Measurements from ENCODE around the gene FAM171A2.
A peak's percentile ranks its signal among the peaks of the same experiment; 100 is the strongest.

FAM171A2 gene

DNA sequence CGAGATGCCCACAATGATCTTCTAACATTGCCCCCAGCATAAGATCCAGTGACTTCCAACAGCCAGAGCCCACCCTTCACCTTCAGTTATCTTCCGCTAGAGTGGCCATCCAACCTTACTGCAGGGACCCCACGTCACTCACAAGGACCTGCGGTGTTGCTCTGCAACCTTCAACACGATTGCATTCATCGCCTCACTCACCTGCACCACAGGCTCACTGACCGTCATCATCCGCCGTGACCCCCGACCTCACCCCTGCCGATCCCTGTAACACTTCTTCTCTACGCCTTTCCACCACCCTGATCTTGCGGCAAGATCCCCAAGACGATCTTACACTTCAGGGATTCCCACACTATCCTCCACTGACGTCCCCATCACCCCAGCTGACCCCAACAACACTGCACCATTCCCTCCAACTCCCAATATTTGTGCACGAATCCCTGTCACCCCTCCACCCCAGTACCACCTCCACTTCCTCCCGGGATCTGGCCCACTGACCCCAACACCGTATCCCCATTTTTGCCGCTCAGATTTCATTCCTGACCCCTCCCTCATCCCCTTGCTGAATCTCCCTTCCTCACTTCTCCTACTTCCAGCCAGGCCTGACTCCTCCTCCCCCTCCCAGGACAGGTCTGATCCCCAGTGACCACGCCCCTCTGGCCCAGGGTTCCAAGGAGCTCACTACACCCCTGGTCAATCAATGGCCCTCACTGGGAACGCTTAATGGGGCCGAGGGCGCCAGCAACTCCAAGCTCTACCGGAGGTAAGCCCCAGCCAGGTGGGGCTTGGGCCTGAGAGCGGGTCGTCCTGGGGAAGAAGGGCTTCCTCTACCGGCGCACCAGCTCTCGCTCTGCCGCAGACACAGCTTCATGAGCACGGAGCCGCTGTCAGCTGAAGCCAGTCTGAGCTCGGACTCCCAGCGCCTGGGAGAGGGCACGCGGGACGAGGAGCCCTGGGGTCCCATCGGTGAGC lies 47.6 kb downstream of the FAM171A2 start:
- Histone ChIP-seq H4K20me1 (ENCODE audit: insufficient read depth, low read length) (no peaks in the 10 kb centered on the region), H3K9ac (ENCODE audit: low read length) (no peak overlapping the region; the same call in 1 of the 2 replicates), H3K79me2 (ENCODE audit: insufficient read depth, low read length) (no peaks in the 10 kb centered on the region)

DNA sequence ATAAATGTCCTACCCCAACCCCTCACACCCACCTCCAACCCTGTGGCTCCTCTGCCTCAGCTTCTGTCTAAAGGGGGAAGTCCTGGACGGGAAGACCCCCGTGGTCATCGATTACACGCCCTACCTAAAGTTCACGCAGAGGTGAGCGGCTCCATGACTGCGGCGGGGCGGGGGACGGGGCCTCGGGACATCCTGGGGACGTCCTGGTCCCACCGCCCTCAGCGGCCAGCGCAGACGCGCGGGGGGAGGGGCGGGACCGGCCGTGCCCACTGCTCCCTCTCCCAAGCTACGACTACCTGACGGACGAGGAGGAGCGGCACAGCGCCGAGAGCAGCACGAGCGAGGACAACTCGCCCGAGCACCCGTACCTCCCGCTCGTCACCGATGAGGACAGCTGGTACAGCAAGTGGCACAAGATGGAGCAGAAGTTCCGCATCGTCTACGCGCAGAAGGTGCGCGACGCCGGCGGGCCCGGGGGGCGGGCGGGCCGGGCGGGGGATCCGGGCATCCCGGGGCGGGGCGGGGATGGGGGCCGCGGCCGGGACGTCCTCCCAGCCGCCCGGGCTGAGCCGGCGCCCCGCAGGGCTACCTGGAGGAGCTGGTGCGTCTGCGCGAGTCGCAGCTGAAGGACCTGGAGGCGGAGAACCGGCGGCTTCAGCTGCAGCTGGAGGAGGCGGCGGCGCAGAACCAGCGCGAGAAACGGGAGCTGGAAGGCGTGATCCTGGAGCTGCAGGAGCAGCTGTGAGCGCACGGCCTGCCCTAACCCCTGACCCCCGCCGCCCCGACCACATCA lies 48.6 kb downstream of the FAM171A2 start:
- no peak overlapping the region for H3K27ac ChIP-seq (ENCODE audit: low read depth, low read length, poor library complexity, severe bottlenecking)
- H3K79me2 ChIP-seq (ENCODE audit: insufficient read depth, low read length): no peaks in the 10 kb centered on the region
- TF ChIP-seq, protein P1, sequence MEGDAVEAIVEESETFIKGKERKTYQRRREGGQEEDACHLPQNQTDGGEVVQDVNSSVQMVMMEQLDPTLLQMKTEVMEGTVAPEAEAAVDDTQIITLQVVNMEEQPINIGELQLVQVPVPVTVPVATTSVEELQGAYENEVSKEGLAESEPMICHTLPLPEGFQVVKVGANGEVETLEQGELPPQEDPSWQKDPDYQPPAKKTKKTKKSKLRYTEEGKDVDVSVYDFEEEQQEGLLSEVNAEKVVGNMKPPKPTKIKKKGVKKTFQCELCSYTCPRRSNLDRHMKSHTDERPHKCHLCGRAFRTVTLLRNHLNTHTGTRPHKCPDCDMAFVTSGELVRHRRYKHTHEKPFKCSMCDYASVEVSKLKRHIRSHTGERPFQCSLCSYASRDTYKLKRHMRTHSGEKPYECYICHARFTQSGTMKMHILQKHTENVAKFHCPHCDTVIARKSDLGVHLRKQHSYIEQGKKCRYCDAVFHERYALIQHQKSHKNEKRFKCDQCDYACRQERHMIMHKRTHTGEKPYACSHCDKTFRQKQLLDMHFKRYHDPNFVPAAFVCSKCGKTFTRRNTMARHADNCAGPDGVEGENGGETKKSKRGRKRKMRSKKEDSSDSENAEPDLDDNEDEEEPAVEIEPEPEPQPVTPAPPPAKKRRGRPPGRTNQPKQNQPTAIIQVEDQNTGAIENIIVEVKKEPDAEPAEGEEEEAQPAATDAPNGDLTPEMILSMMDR (IDR thresholded peaks at IDR 0.05; ENCODE audit: low read length): no peak
- no peak for TF ChIP-seq EZH2 (IDR thresholded peaks at IDR 0.05; ENCODE audit: borderline replicate concordance, low read length)
- H3K9ac ChIP-seq (ENCODE audit: low read length): no peak overlapping the region; the same call in 1 of the 2 replicates
- H4K20me1 ChIP-seq (ENCODE audit: insufficient read depth, low read length): no peaks in the 10 kb centered on the region
- H3F3A ChIP-seq (ENCODE audit: insufficient read depth, low read length): no peaks in the 10 kb centered on the region
- no peak overlapping the region for H2AFZ ChIP-seq (ENCODE audit: low read length)
- H3K4me3 ChIP-seq (ENCODE audit: low read depth, low read length, poor library complexity, severe bottlenecking): peak overlapping the region; percentile 53
- no peaks in the 10 kb centered on the region for H3K9me2 ChIP-seq (ENCODE audit: low read depth, low read length)
- peaks cover 9% of the 10 kb centered on the region for H3K4me1 ChIP-seq (ENCODE audit: insufficient read depth, low read length, severe bottlenecking)
- peak overlapping the region; percentile 75 for H3K4me2 ChIP-seq (ENCODE audit: low read length)
- peaks cover 6% of the 10 kb centered on the region; the same call in 1 of the 2 replicates for H3K27me3 ChIP-seq (ENCODE audit: insufficient read depth, low read length)
- no peaks in the 10 kb centered on the region for H3K9me3 ChIP-seq (ENCODE audit: low read length)
- H3K36me3 ChIP-seq (ENCODE audit: insufficient read depth, low read length): peaks cover 9% of the 10 kb centered on the region

More for the DNA sequence above, 47.6 kb downstream of the FAM171A2 start:
- H3K4me2 ChIP-seq (ENCODE audit: low read length): peak overlapping the region; percentile 75
- no peaks in the 10 kb centered on the region for H3K9me3 ChIP-seq (ENCODE audit: low read length)
- no peaks in the 10 kb centered on the region for H3K9me2 ChIP-seq (ENCODE audit: low read depth, low read length)
- no peaks in the 10 kb centered on the region for H3F3A ChIP-seq (ENCODE audit: insufficient read depth, low read length)
- no peak overlapping the region for H2AFZ ChIP-seq (ENCODE audit: low read length)
- peaks cover 6% of the 10 kb centered on the region; the same call in 1 of the 2 replicates for H3K27me3 ChIP-seq (ENCODE audit: insufficient read depth, low read length)
- H3K27ac ChIP-seq (ENCODE audit: low read depth, low read length, poor library complexity, severe bottlenecking): no peak overlapping the region
- peak overlapping the region; percentile 53 for H3K4me3 ChIP-seq (ENCODE audit: low read depth, low read length, poor library complexity, severe bottlenecking)
- H3K4me1 ChIP-seq (ENCODE audit: insufficient read depth, low read length, severe bottlenecking): peaks cover 9% of the 10 kb centered on the region
- TF ChIP-seq, protein P1 (IDR thresholded peaks at IDR 0.05; ENCODE audit: low read length): no peak
- no peak for TF ChIP-seq EZH2 (IDR thresholded peaks at IDR 0.05; ENCODE audit: borderline replicate concordance, low read length)
- peaks cover 19% of the 10 kb centered on the region for H3K36me3 ChIP-seq (ENCODE audit: insufficient read depth, low read length)

DNA sequence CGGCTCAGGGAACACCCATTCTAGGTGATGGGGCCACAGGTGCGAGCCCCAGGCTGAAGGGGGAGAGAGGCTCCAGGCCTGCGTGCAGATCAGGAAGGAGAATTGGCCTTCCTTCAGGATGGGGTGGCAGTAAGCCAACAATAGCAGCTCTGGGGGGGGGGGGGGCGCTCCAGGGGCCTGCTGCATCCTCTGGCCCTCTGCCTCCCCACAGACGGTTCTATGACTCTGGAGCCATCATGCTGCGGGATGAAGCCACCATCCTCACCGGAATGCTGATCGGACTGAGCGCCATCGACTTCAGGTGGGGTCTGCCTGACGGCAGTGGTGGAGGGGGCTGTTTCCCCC lies 49.2 kb downstream of the FAM171A2 start:
- peaks cover 9% of the 10 kb centered on the region for H3K4me1 ChIP-seq (ENCODE audit: insufficient read depth, low read length, severe bottlenecking)
- H3K27ac ChIP-seq (ENCODE audit: low read depth, low read length, poor library complexity, severe bottlenecking): no peak overlapping the region
- H3K4me2 ChIP-seq (ENCODE audit: low read length): peak overlapping the region; percentile 75; the same call in 1 of the 2 replicates
- H3K4me3 ChIP-seq (ENCODE audit: low read depth, low read length, poor library complexity, severe bottlenecking): peak overlapping the region; percentile 53
- H3K9me3 ChIP-seq (ENCODE audit: low read length): no peaks in the 10 kb centered on the region
- no peaks in the 10 kb centered on the region for H3K9me2 ChIP-seq (ENCODE audit: low read depth, low read length)
- peaks cover 3% of the 10 kb centered on the region for H3K36me3 ChIP-seq (ENCODE audit: insufficient read depth, low read length)
- no peaks in the 10 kb centered on the region for H3K79me2 ChIP-seq (ENCODE audit: insufficient read depth, low read length)
- TF ChIP-seq, protein P1 (IDR thresholded peaks at IDR 0.05; ENCODE audit: low read length): no peak
- TF ChIP-seq EZH2 (IDR thresholded peaks at IDR 0.05; ENCODE audit: borderline replicate concordance, low read length): no peak
- H2AFZ ChIP-seq (ENCODE audit: low read length): no peak overlapping the region
- H3F3A ChIP-seq (ENCODE audit: insufficient read depth, low read length): no peaks in the 10 kb centered on the region
- peaks cover 6% of the 10 kb centered on the region; the same call in 1 of the 2 replicates for H3K27me3 ChIP-seq (ENCODE audit: insufficient read depth, low read length)
- H3K9ac ChIP-seq (ENCODE audit: low read length): no peak overlapping the region
- no peaks in the 10 kb centered on the region for H4K20me1 ChIP-seq (ENCODE audit: insufficient read depth, low read length)
